ENCODE results near the gene CNKSR3. TPM values are rescaled to one million over a fixed set of nuclear protein-coding genes. Genes with fewer than 3 reads are reported as not detected.
A peak's percentile ranks its signal among the peaks of the same experiment; 100 is the strongest.

CNKSR3 gene
- polyA plus RNA-seq, 1 donor from 2014 or later, result 3.0 TPM

DNA sequence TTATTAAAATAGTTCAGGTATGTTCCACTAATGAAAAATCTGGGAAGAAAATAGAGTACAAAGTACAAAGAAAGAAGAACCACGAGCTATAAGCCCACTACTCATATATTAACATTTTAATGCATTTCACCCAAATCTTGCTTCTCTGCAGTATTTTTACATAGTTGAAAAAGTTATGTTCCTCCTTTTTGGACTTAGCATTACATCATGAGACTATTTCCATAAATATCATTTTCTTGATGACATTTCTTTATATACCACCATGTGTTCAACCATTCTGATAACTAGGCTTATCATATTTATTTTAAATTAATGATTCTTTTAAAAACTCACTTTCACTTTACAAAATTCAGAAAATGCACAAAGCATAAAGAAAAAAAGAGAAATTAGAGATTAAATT is 156.9 kb downstream of the CNKSR3 start:
- no peak for TF ChIP-seq EP300 (conservative IDR thresholded peaks at IDR 0.05; ENCODE audit: poor library complexity, severe bottlenecking)
- no peak for TF ChIP-seq REST (IDR thresholded peaks at IDR 0.05; ENCODE audit: borderline replicate concordance)
- TF ChIP-seq RAD21 (conservative IDR thresholded peaks at IDR 0.05), result no peak
- no peak for TF ChIP-seq POLR2AphosphoS5 (IDR thresholded peaks at IDR 0.05)
- TF ChIP-seq EZH2 (IDR thresholded peaks at IDR 0.05; ENCODE audit: borderline replicate concordance, insufficient read depth, low read length, poor library complexity, severe bottlenecking), result no peak
- no peak for TF ChIP-seq MXI1 (conservative IDR thresholded peaks at IDR 0.05; ENCODE audit: poor library complexity, severe bottlenecking)
- Histone ChIP-seq H3F3A (ENCODE audit: insufficient read depth, low read length, poor library complexity, severe bottlenecking) (no peaks in the 10 kb centered on the region), H3K4me2 (ENCODE audit: low read length) (no peak overlapping the region), H4K20me1 (ENCODE audit: insufficient read depth) (no peaks in the 10 kb centered on the region), H3K79me2 (replicated peaks; ENCODE audit: insufficient read depth, low read length) (no peaks in the 10 kb centered on the region), H3K4me3 (ENCODE audit: low read length) (no peak overlapping the region), H3K36me3 (ENCODE audit: insufficient read depth, low read length) (no peaks in the 10 kb centered on the region), H2AFZ (ENCODE audit: low read depth, low read length) (no peak overlapping the region), H3K9ac (ENCODE audit: low read length) (no peak overlapping the region), H3K27ac (ENCODE audit: low read length) (peak overlapping the region; percentile 61), H3K9me3 (ENCODE audit: low read length) (no peaks in the 10 kb centered on the region), H3K9me2 (ENCODE audit: insufficient read depth, low read length) (no peaks in the 10 kb centered on the region), H3K27me3 (ENCODE audit: insufficient read depth, low read depth, low read length) (no peaks in the 10 kb centered on the region)

- Histone ChIP-seq H3K27me3 (ENCODE audit: insufficient read depth, low read depth, low read length) (no peaks in the 10 kb centered on the region), H2AFZ (ENCODE audit: low read depth, low read length) (no peak overlapping the region), H3K9me2 (ENCODE audit: insufficient read depth, low read length) (no peaks in the 10 kb centered on the region), H3K4me2 (ENCODE audit: low read length) (no peak overlapping the region), H3K27ac (ENCODE audit: low read length) (peak overlapping the region; percentile 61), H4K20me1 (ENCODE audit: insufficient read depth) (no peaks in the 10 kb centered on the region), H3K36me3 (ENCODE audit: insufficient read depth, low read length) (no peaks in the 10 kb centered on the region), H3K9ac (ENCODE audit: low read length) (no peak overlapping the region), H3K4me3 (ENCODE audit: low read length) (no peak overlapping the region), H3K9me3 (ENCODE audit: low read length) (no peaks in the 10 kb centered on the region), H3F3A (ENCODE audit: insufficient read depth, low read length, poor library complexity, severe bottlenecking) (no peaks in the 10 kb centered on the region), H3K79me2 (replicated peaks; ENCODE audit: insufficient read depth, low read length) (no peaks in the 10 kb centered on the region)
- TF ChIP-seq TAF1 (IDR thresholded peaks at IDR 0.05; ENCODE audit: low read depth) (no peak), POLR2AphosphoS5 (IDR thresholded peaks at IDR 0.05) (peak; percentile 73), EP300 (conservative IDR thresholded peaks at IDR 0.05; ENCODE audit: poor library complexity, severe bottlenecking) (peak; percentile 83), REST (IDR thresholded peaks at IDR 0.05; ENCODE audit: borderline replicate concordance) (peak; percentile 63), RAD21 (conservative IDR thresholded peaks at IDR 0.05) (no peak)
- TF ChIP-seq, protein P1, sequence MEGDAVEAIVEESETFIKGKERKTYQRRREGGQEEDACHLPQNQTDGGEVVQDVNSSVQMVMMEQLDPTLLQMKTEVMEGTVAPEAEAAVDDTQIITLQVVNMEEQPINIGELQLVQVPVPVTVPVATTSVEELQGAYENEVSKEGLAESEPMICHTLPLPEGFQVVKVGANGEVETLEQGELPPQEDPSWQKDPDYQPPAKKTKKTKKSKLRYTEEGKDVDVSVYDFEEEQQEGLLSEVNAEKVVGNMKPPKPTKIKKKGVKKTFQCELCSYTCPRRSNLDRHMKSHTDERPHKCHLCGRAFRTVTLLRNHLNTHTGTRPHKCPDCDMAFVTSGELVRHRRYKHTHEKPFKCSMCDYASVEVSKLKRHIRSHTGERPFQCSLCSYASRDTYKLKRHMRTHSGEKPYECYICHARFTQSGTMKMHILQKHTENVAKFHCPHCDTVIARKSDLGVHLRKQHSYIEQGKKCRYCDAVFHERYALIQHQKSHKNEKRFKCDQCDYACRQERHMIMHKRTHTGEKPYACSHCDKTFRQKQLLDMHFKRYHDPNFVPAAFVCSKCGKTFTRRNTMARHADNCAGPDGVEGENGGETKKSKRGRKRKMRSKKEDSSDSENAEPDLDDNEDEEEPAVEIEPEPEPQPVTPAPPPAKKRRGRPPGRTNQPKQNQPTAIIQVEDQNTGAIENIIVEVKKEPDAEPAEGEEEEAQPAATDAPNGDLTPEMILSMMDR (IDR thresholded peaks at IDR 0.05; ENCODE audit: poor library complexity, severe bottlenecking), result no peak
These were observed 157.4 kb downstream of the CNKSR3 start for GRCh38 chr6:154352898-154353585.

Data from neural cell (in vitro differentiated cells).